Measurements from ENCODE around the gene CAMK4. TPM values are rescaled to one million over a fixed set of nuclear protein-coding genes. Genes with fewer than 3 reads are reported as not detected.

Gene CAMK4
- total and polyA plus RNA-seq, 9 of the 15 experiments (the other 6 are each of a cell fraction or from before 2014, with no cell fraction given), result 0.35 TPM; not detected in 8

DNA sequence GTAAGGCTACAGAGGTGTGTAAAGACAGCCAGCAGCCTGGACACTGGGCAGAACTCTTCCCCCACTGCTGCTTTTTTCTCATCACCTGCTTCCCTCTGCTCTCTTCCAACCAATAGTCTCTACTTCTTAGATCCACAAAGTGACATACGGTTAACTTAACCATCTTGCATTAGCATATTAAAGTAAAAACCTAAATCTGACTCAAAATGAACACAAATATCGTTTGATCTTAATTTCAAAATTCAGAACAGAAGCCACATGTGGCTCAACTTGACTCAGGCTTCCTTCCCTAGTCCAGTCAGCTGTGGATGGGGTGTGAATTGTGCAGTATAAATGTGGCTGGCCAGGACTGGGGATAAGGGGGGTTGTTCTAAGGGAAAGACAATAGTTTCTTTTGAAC lies 173.8 kb downstream of the CAMK4 start:
- no peak overlapping the region for H3K4me3 ChIP-seq
- intact Hi-C loops (cut with micrococcal nuclease), result no loop called here
- no peak for DNase-seq (ENCODE audit: extremely low read depth in 1 of 4, low spot score in 3 of 4)

DNA sequence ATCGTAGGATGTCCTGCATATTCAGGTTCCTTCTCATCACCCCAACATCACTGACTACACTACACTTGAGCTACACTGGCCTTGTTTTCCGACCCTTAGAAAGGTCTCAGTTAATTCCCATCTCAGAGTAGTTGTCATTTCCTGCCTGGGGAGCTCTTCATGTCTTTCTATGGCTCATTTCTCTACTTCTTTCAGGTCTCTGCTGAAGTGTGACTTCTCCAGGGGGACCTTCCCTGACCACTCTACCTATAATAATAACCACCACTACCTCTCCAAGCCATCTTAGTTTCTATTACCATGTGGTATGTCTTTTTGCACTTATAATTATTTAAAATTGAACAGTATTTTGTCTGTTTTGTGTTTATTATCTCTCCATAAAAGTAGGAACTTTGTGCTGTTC lies 174.9 kb downstream of the CAMK4 start:
- FAIRE-seq (no peak), ATAC-seq (no peak), DNase-seq (ENCODE audit: extremely low read depth in 1 of 4, low spot score in 3 of 4) (no peak)
- H3K4me1 ChIP-seq (replicated peaks in 1 of 2; ENCODE audit: control insufficient read depth in 2 of 2, insufficient read depth in 2 of 2, low read length in 2 of 2), result no peaks in the 10 kb centered on the region
- no peaks in the 10 kb centered on the region for H3K79me2 ChIP-seq (ENCODE audit: control insufficient read depth, insufficient read depth, low read length)
- no peaks in the 10 kb centered on the region for H4K20me1 ChIP-seq (replicated peaks; ENCODE audit: control insufficient read depth, insufficient read depth, low read length)
- no peaks in the 10 kb centered on the region for H3K9me3 ChIP-seq (replicated peaks; ENCODE audit: control insufficient read depth, insufficient read depth, low read depth, low read length)
- BruUV-seq (replicated peaks), result no TSS peak
- ChIA-PET CTCF (ENCODE audit: low intra/inter-chr PET ratio) (no interaction called here), POLR2A (interaction anchor here (0.8 kb wide), 1 partner anchor 1681 kb away, joined by 4 read pairs; no protein-coding TSS in a partner anchor)
- H3K4me3 ChIP-seq, result no peak overlapping the region
- in situ Hi-C loops (cut with MboI), result no loop called here
- WGBS (ENCODE audit: insufficient coverage, low coverage, missing lambda C conversion rate), result 0% methylated on average over 1 of the region's 2 CpGs
- no peaks in the 10 kb centered on the region for H3K9me1 ChIP-seq (ENCODE audit: control insufficient read depth, insufficient read depth, low read length)
- no peak overlapping the region for H3K27ac ChIP-seq (ENCODE audit: extremely low read depth, low read depth, low read length)
- H3K36me3 ChIP-seq (ENCODE audit: control insufficient read depth, insufficient read depth, low read length), result no peaks in the 10 kb centered on the region
- intact Hi-C loops (cut with micrococcal nuclease), result no loop called here
- no peak overlapping the region for H3K4me2 ChIP-seq (ENCODE audit: insufficient read depth, low read length)
- H3K9ac ChIP-seq (ENCODE audit: insufficient read depth in 1 of 2, low read depth in 2 of 2, low read length in 2 of 2), result no peak overlapping the region
- no peaks in the 10 kb centered on the region for H3K27me3 ChIP-seq (ENCODE audit: control insufficient read depth in 2 of 2, insufficient read depth in 2 of 2, low read length in 2 of 2)
- H2AFZ ChIP-seq (ENCODE audit: low read depth, low read length), result no peak overlapping the region
- TF ChIP-seq NEUROD1 (IDR thresholded peaks at IDR 0.05; ENCODE audit: borderline replicate concordance, low read depth, low read length, partially characterized antibody), result no peak
- TF ChIP-seq, protein P1, sequence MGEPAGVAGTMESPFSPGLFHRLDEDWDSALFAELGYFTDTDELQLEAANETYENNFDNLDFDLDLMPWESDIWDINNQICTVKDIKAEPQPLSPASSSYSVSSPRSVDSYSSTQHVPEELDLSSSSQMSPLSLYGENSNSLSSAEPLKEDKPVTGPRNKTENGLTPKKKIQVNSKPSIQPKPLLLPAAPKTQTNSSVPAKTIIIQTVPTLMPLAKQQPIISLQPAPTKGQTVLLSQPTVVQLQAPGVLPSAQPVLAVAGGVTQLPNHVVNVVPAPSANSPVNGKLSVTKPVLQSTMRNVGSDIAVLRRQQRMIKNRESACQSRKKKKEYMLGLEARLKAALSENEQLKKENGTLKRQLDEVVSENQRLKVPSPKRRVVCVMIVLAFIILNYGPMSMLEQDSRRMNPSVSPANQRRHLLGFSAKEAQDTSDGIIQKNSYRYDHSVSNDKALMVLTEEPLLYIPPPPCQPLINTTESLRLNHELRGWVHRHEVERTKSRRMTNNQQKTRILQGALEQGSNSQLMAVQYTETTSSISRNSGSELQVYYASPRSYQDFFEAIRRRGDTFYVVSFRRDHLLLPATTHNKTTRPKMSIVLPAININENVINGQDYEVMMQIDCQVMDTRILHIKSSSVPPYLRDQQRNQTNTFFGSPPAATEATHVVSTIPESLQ (CRISPR knock-in tag; IDR thresholded peaks at IDR 0.05), result no peak
- TF ChIP-seq FOXP1 (CRISPR knock-in tag; IDR thresholded peaks at IDR 0.05), result no peak
- no peak for TF ChIP-seq HMGN3 (IDR thresholded peaks at IDR 0.05; ENCODE audit: borderline replicate concordance, extremely low read depth, insufficient read length, low read depth, low read length)
- TF ChIP-seq SREBF1 (IDR thresholded peaks at IDR 0.05; ENCODE audit: borderline replicate concordance, low read depth, low read length), result no peak
- no peak for TF ChIP-seq ZNF780A (CRISPR knock-in tag; IDR thresholded peaks at IDR 0.05)
- no peak for TF ChIP-seq ZFP30 (CRISPR knock-in tag; IDR thresholded peaks at IDR 0.05; ENCODE audit: borderline replicate concordance)
- TF ChIP-seq NFXL1 (CRISPR knock-in tag; IDR thresholded peaks at IDR 0.05), result no peak
- no peak for TF ChIP-seq NFE2 (IDR thresholded peaks at IDR 0.05; ENCODE audit: low read depth)
- no peak for TF ChIP-seq TCF3 (CRISPR knock-in tag; IDR thresholded peaks at IDR 0.05)
- no peak for TF ChIP-seq LEF1 (IDR thresholded peaks at IDR 0.05)

More for the DNA sequence above, 173.8 kb downstream of the CAMK4 start:
- Histone ChIP-seq H4K20me1 (replicated peaks; ENCODE audit: control insufficient read depth, insufficient read depth, low read length) (no peaks in the 10 kb centered on the region), H3K27ac (ENCODE audit: extremely low read depth, low read depth, low read length) (no peak overlapping the region), H3K27me3 (ENCODE audit: control insufficient read depth in 2 of 2, insufficient read depth in 2 of 2, low read length in 2 of 2) (no peaks in the 10 kb centered on the region), H3K79me2 (ENCODE audit: control insufficient read depth, insufficient read depth, low read length) (no peaks in the 10 kb centered on the region), H3K4me1 (replicated peaks in 1 of 2; ENCODE audit: control insufficient read depth in 2 of 2, insufficient read depth in 2 of 2, low read length in 2 of 2) (no peaks in the 10 kb centered on the region), H2AFZ (ENCODE audit: low read depth, low read length) (no peak overlapping the region), H3K9me3 (replicated peaks; ENCODE audit: control insufficient read depth, insufficient read depth, low read depth, low read length) (no peaks in the 10 kb centered on the region), H3K4me2 (ENCODE audit: insufficient read depth, low read length) (no peak overlapping the region), H3K9me1 (ENCODE audit: control insufficient read depth, insufficient read depth, low read length) (no peaks in the 10 kb centered on the region), H3K36me3 (ENCODE audit: control insufficient read depth, insufficient read depth, low read length) (no peaks in the 10 kb centered on the region), H3K9ac (ENCODE audit: insufficient read depth in 1 of 2, low read depth in 2 of 2, low read length in 2 of 2) (no peak overlapping the region)
- CTCF ChIA-PET (ENCODE audit: low intra/inter-chr PET ratio), result no interaction called here
- POLR2A ChIA-PET, result no interaction called here
- no peak for FAIRE-seq
- in situ Hi-C loops (cut with MboI), result no loop called here
- TF ChIP-seq, protein P2, sequence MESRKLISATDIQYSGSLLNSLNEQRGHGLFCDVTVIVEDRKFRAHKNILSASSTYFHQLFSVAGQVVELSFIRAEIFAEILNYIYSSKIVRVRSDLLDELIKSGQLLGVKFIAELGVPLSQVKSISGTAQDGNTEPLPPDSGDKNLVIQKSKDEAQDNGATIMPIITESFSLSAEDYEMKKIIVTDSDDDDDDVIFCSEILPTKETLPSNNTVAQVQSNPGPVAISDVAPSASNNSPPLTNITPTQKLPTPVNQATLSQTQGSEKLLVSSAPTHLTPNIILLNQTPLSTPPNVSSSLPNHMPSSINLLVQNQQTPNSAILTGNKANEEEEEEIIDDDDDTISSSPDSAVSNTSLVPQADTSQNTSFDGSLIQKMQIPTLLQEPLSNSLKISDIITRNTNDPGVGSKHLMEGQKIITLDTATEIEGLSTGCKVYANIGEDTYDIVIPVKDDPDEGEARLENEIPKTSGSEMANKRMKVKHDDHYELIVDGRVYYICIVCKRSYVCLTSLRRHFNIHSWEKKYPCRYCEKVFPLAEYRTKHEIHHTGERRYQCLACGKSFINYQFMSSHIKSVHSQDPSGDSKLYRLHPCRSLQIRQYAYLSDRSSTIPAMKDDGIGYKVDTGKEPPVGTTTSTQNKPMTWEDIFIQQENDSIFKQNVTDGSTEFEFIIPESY (CRISPR knock-in tag; IDR thresholded peaks at IDR 0.05), result no peak
- WGBS (ENCODE audit: insufficient coverage, low coverage, missing lambda C conversion rate), result 0% methylated on average over 2 of the region's 2 CpGs
- ATAC-seq, result no peak
- no TSS peak for BruUV-seq (replicated peaks)
